Colonic mucosa (tissue), 4 donors: Measurements from ENCODE around the gene DIP2B. TPM values are rescaled to one million over a fixed set of nuclear protein-coding genes. Genes with fewer than 3 reads are reported as not detected.

Experiments used
- DNase-seq: peaks from one replicate; pipeline ENCODE4 v3.0.0-alpha.2; 2020
- H3K27ac ChIP-seq: fragments of 200-600 bp; one replicate; pipeline ENCODE4 v1.8.0; 2021
- H3K27me3 ChIP-seq: fragments of 200-600 bp; one replicate; pipeline ENCODE4 v1.8.0; 2021
- H3K36me3 ChIP-seq: fragments of 200-600 bp; one replicate; pipeline ENCODE4 v1.8.0; 2021
- H3K4me1 ChIP-seq: fragments of 200-600 bp; one replicate; pipeline ENCODE4 v1.8.0; 2021; ENCODE audit warnings: mild to moderate bottlenecking
- H3K4me3 ChIP-seq: fragments of 200-600 bp; one replicate; pipeline ENCODE4 v1.8.0; 2021
- H3K9ac ChIP-seq, 2 donors: one replicate each; pipeline ENCODE4 v1.7.0; 2013; ENCODE audit warnings: control low read depth in 2 of 2, low read depth in 2 of 2, low read length in 2 of 2
- H3K9me3 ChIP-seq: fragments of 200-600 bp; one replicate; pipeline ENCODE4 v1.8.0; 2021
- CTCF ChIP-seq: fragments of 200-600 bp; IDR thresholded peaks from one replicate; pipeline ENCODE4 v1.8.0; 2022; ENCODE audit warnings: antibody characterized with exemption, mild to moderate bottlenecking
- intact Hi-C: fragments of 100-400 bp; cut with DNase I; formaldehyde crosslinking; loops from one replicate; pipeline ENCODE4 v1.14.1; 2022
- total RNA-seq, 2 donors: library from RNA; stranded (reverse); fragmentation: NEBNext Ultra II Directional in 1 of 2; extraction: Animal tissue kit (Norgen Biotek cat#: 25700) in 1 of 2; gene quantifications; one replicate each; pipeline ENCODE4 v1.2.1, GENCODE V29; 2021
- donor health status: healthy.
- donor health status: DM: no; HTN: no; CAD: no.
- donor health status: DM: no; HTN: no; CAD: no.

DIP2B gene
- total RNA-seq, 2 donors from 2014 or later: 34.3 to 36.8 TPM

- H3K4me3 ChIP-seq: no peak overlapping the region
- no peak for TF ChIP-seq CTCF
- H3K4me1 ChIP-seq: no peaks in the 10 kb centered on the region
- intact Hi-C loops: no loop called here
- no peaks in the 10 kb centered on the region for H3K9me3 ChIP-seq
- H3K36me3 ChIP-seq: peaks cover 16% of the 10 kb centered on the region
- H3K27ac ChIP-seq: no peak overlapping the region
- no peak for DNase-seq
- no peaks in the 10 kb centered on the region for H3K27me3 ChIP-seq
- no peak overlapping the region for H3K9ac ChIP-seq
Measured at GRCh38 chr12:50686976-50687375, 182.2 kb downstream of the DIP2B start.

- no peak for DNase-seq
- no peaks in the 10 kb centered on the region for H3K4me1 ChIP-seq
- H3K9me3 ChIP-seq: no peaks in the 10 kb centered on the region
- H3K36me3 ChIP-seq: peaks cover 11% of the 10 kb centered on the region
- no peak overlapping the region for H3K27ac ChIP-seq
- no peak for TF ChIP-seq CTCF
- intact Hi-C loops: no loop called here
- H3K27me3 ChIP-seq: no peaks in the 10 kb centered on the region
- H3K4me3 ChIP-seq: no peak overlapping the region
- H3K9ac ChIP-seq: no peak overlapping the region
Measured at GRCh38 chr12:50689437-50689836, 184.7 kb downstream of the DIP2B start.

- no peak overlapping the region for H3K27ac ChIP-seq
- peaks cover 12% of the 10 kb centered on the region for H3K36me3 ChIP-seq
- intact Hi-C loops: no loop called here
- H3K9ac ChIP-seq: no peak overlapping the region
- H3K4me3 ChIP-seq: no peak overlapping the region
- TF ChIP-seq CTCF: no peak
- no peaks in the 10 kb centered on the region for H3K27me3 ChIP-seq
- no peaks in the 10 kb centered on the region for H3K4me1 ChIP-seq
- no peak for DNase-seq
- H3K9me3 ChIP-seq: no peaks in the 10 kb centered on the region
Measured at GRCh38 chr12:50690925-50691324, 186.1 kb downstream of the DIP2B start.

- H3K36me3 ChIP-seq: peaks cover 16% of the 10 kb centered on the region
Measured at GRCh38 chr12:50695961-50696360, 191.2 kb downstream of the DIP2B start.

GRCh38 chr12:50696931-50697330 is 192.1 kb downstream of the DIP2B start:
- no peak for TF ChIP-seq CTCF
- peaks cover 16% of the 10 kb centered on the region for H3K36me3 ChIP-seq

More at GRCh38 chr12:50695961-50696360, 191.2 kb downstream of the DIP2B start:
- Histone ChIP-seq H3K27ac (no peak overlapping the region), H3K9ac (no peak overlapping the region), H3K27me3 (no peaks in the 10 kb centered on the region), H3K9me3 (no peaks in the 10 kb centered on the region), H3K4me3 (no peak overlapping the region), H3K4me1 (no peaks in the 10 kb centered on the region)
- no peak for TF ChIP-seq CTCF
- DNase-seq: no peak
- intact Hi-C loops: no loop called here

GRCh38 chr12:50699154-50699553 is 194.4 kb downstream of the DIP2B start:
- H3K27ac ChIP-seq: no peak overlapping the region

More at GRCh38 chr12:50696931-50697330, 192.1 kb downstream of the DIP2B start:
- H3K27ac ChIP-seq: no peak overlapping the region
- H3K9me3 ChIP-seq: no peaks in the 10 kb centered on the region
- no peak overlapping the region for H3K9ac ChIP-seq
- H3K4me3 ChIP-seq: no peak overlapping the region
- no peaks in the 10 kb centered on the region for H3K4me1 ChIP-seq
- no peaks in the 10 kb centered on the region for H3K27me3 ChIP-seq
- intact Hi-C loops: no loop called here
- no peak for DNase-seq

More at GRCh38 chr12:50699154-50699553, 194.4 kb downstream of the DIP2B start:
- Histone ChIP-seq H3K4me1 (no peaks in the 10 kb centered on the region), H3K9ac (no peak overlapping the region), H3K36me3 (peaks cover 13% of the 10 kb centered on the region), H3K4me3 (no peak overlapping the region), H3K27me3 (no peaks in the 10 kb centered on the region), H3K9me3 (no peaks in the 10 kb centered on the region)
- TF ChIP-seq CTCF: no peak
- no peak for DNase-seq
- intact Hi-C loops: no loop called here
